ENCODE results near the gene TMEM169. TPM values are rescaled to one million over a fixed set of nuclear protein-coding genes. Genes with fewer than 3 reads are reported as not detected.
A peak's percentile ranks its signal among the peaks of the same experiment; 100 is the strongest.

TMEM169 gene
- total RNA-seq, 2 donors from 2014 or later, result 1.1 to 3.8 TPM

DNA sequence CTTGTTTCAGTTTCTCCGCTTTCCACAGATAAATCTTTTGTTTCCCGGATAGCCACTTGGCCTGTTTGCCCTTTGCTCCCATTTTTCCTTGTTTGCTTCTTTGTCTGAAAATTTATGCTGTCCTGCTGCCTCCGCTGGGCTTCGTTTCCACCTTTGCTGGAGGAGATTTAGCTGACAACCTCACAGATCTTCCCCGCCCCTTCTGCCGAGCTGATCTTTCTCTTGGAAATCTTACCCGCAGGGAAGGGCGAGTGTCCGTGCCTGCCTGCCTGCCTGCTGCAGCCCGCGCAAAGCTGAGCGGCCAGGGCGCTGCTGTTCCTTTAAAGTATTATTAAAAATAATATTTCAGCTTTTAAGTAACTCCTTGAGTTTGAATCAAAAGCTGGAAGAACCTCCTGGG lies 26.0 kb downstream of the TMEM169 start:
- H3K27ac ChIP-seq (ENCODE audit: low read depth, low read length), result peak overlapping the region; percentile 75
- H3K36me3 ChIP-seq (ENCODE audit: control insufficient read depth, insufficient read depth, low read length), result peaks cover 24% of the 10 kb centered on the region
- H3K4me3 ChIP-seq (ENCODE audit: low read length), result peak overlapping the region; percentile 89
- WGBS, 2 experiments (ENCODE audit: insufficient coverage in 1 of 2, insufficient read length in 1 of 2), result 34 to 54% methylated on average over 4 to 13 of the region's 13 CpGs
- H3K36me3 Mint-ChIP-seq (ENCODE audit: low read depth), result peaks cover 25% of the 10 kb centered on the region
- H3K9ac ChIP-seq (ENCODE audit: extremely low read depth, low read length, poor library complexity, severe bottlenecking), result no peak overlapping the region
- H3K4me1 ChIP-seq (ENCODE audit: control insufficient read depth, insufficient read depth, low read length), result peaks cover 8% of the 10 kb centered on the region
- peak overlapping the region; percentile 67 for H3K27ac Mint-ChIP-seq
- no peaks in the 10 kb centered on the region for H3K27me3 ChIP-seq (ENCODE audit: control insufficient read depth, insufficient read depth, low read length, poor library complexity, severe bottlenecking)
- TF ChIP-seq, protein P1, sequence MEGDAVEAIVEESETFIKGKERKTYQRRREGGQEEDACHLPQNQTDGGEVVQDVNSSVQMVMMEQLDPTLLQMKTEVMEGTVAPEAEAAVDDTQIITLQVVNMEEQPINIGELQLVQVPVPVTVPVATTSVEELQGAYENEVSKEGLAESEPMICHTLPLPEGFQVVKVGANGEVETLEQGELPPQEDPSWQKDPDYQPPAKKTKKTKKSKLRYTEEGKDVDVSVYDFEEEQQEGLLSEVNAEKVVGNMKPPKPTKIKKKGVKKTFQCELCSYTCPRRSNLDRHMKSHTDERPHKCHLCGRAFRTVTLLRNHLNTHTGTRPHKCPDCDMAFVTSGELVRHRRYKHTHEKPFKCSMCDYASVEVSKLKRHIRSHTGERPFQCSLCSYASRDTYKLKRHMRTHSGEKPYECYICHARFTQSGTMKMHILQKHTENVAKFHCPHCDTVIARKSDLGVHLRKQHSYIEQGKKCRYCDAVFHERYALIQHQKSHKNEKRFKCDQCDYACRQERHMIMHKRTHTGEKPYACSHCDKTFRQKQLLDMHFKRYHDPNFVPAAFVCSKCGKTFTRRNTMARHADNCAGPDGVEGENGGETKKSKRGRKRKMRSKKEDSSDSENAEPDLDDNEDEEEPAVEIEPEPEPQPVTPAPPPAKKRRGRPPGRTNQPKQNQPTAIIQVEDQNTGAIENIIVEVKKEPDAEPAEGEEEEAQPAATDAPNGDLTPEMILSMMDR (conservative IDR thresholded peaks at IDR 0.05), result no peak
- peaks cover 34% of the 10 kb centered on the region for H3K4me1 Mint-ChIP-seq
- no peaks in the 10 kb centered on the region for H3K27me3 Mint-ChIP-seq (ENCODE audit: insufficient read depth)
- H3K9me3 Mint-ChIP-seq, result no peaks in the 10 kb centered on the region
- DNase-seq, result peak; percentile 86
- peak overlapping the region; percentile 99 for H3K4me3 Mint-ChIP-seq
- no peaks in the 10 kb centered on the region for H3K9me3 ChIP-seq (ENCODE audit: control insufficient read depth, low read length)

DNA sequence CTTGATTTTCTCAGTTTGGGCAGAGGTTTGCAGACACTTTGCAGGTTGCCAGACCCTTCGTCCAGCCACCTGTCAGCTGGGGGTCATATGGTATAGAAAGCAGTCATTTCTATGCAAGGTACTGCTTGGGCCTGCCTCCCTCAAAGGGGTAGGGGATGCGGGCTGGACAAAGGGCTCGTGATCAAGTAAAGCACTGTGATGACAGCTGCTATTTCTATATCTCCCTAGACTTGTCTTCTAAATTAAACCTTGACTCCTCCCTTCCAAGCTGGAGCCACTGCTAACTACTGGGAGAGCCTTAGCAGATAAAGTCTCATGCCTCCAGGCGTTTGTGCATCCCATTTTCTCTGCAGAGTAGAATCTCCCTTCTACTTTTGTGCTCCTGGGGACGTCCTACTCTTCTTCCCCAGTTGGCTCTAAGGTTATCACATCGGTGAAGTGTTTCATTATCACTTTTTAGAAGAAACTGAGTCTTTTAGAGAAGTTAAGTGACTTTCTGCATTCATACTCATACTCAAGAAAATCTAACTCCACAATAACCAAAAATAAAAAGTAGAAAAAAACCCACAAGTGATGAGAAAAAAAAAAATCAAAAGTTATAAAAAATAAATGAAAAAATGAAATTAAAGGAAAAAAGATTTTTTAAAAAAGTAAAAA lies 26.7 kb downstream of the TMEM169 start:
- peak; percentile 61 for DNase-seq
- no peaks in the 10 kb centered on the region for H3K27me3 ChIP-seq (ENCODE audit: control insufficient read depth, insufficient read depth, low read length, poor library complexity, severe bottlenecking)
- no peaks in the 10 kb centered on the region for H3K27me3 Mint-ChIP-seq (ENCODE audit: insufficient read depth)
- H3K27ac ChIP-seq (ENCODE audit: low read depth, low read length), result peak overlapping the region; percentile 71
- H3K4me3 Mint-ChIP-seq, result peak overlapping the region; percentile 99
- H3K36me3 Mint-ChIP-seq (ENCODE audit: low read depth), result peaks cover 32% of the 10 kb centered on the region
- H3K9me3 ChIP-seq (ENCODE audit: control insufficient read depth, low read length), result no peaks in the 10 kb centered on the region
- peak overlapping the region; percentile 99 for H3K27ac Mint-ChIP-seq
- H3K9me3 Mint-ChIP-seq, result no peaks in the 10 kb centered on the region
- H3K4me1 ChIP-seq (ENCODE audit: control insufficient read depth, insufficient read depth, low read length), result peaks cover 9% of the 10 kb centered on the region
- peak overlapping the region; percentile 89 for H3K4me3 ChIP-seq (ENCODE audit: low read length)
- TF ChIP-seq, protein P1 (conservative IDR thresholded peaks at IDR 0.05), result no peak
- peak overlapping the region; percentile 56 for H3K9ac ChIP-seq (ENCODE audit: extremely low read depth, low read length, poor library complexity, severe bottlenecking)
- H3K36me3 ChIP-seq (ENCODE audit: control insufficient read depth, insufficient read depth, low read length), result peaks cover 30% of the 10 kb centered on the region
- 44 to 47% methylated on average over 4 to 6 of the region's 6 CpGs for WGBS, 2 experiments (ENCODE audit: insufficient coverage in 1 of 2, insufficient read length in 1 of 2)
- peaks cover 41% of the 10 kb centered on the region for H3K4me1 Mint-ChIP-seq

DNA sequence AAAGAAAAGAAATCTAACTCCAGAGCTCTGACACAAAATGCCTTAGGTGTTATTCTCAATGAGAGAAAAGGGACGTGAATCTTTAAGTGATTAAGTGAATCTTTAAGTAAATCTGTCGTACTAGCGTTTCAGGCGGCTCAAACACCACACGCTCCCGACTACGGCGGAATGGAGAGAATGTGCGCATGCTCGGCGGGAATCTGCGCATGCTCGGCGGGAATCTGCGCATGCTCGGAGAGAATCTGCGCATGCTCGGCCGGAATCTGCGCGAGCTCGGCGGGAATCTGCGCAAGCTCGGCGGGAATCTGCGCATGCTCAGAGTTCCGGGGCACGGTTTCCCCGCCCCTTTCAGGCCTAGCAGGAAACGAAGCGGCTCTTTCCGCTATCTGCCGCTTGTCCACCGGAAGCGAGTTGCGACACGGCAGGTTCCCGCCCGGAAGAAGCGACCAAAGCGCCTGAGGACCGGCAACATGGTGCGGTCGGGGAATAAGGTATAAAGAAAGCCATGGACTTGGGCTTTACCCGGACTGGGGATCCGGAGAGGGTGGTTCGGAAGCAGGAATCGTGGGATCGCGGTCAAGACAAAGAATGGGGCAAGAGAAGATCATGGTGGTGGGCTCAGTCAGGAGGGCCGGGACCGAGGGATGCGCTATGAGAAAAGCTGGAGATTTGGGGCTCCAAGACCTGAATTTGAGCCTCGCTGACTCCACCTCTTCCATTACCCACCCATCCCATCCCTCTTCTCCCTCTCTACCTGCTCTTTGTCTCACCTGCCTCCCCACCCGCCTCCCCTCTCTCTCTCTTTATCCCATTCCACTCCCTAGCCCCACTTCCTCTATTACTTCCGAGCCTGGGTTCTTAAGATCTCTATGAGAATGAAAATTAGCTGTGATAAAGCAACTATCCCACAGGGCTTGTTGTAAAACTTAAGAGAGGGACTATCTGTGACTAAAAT lies 27.5 kb downstream of the TMEM169 start, which contains the start of gene XRCC5:
TSS of gene XRCC5 (plus strand) at position 382 of the 955 bp plus-strand sequence. CDS start at position 471, 89 bp downstream.
- Mint-ChIP-seq H3K27me3 (ENCODE audit: insufficient read depth) (no peaks in the 10 kb centered on the region), H3K4me1 (peaks cover 44% of the 10 kb centered on the region), H3K36me3 (ENCODE audit: low read depth) (peaks cover 36% of the 10 kb centered on the region), H3K4me3 (peak within 1 kb of the TSS; percentile 99), H3K27ac (peak within 1 kb of the TSS; percentile 99), H3K9me3 (no peaks in the 10 kb centered on the region)
- Histone ChIP-seq H3K9me3 (ENCODE audit: control insufficient read depth, low read length) (no peaks in the 10 kb centered on the region), H3K4me1 (ENCODE audit: control insufficient read depth, insufficient read depth, low read length) (peaks cover 9% of the 10 kb centered on the region), H3K27ac (ENCODE audit: low read depth, low read length) (peak within 1 kb of the TSS; percentile 78), H3K27me3 (ENCODE audit: control insufficient read depth, insufficient read depth, low read length, poor library complexity, severe bottlenecking) (no peaks in the 10 kb centered on the region), H3K36me3 (ENCODE audit: control insufficient read depth, insufficient read depth, low read length) (peaks cover 39% of the 10 kb centered on the region), H3K9ac (ENCODE audit: extremely low read depth, low read length, poor library complexity, severe bottlenecking) (peak within 1 kb of the TSS; percentile 79), H3K4me3 (ENCODE audit: low read length) (peak within 1 kb of the TSS; percentile 89)
- TF ChIP-seq, protein P1 (conservative IDR thresholded peaks at IDR 0.05), result no peak
- WGBS, 2 experiments (ENCODE audit: insufficient coverage in 1 of 2, insufficient read length in 1 of 2), result 0 to 1% methylated on average over 25 to 57 of the region's 57 CpGs
- peak; percentile 99 for DNase-seq

Measured in endodermal cell (in vitro differentiated cells).